GM21619 (cell line): ENCODE data around the gene NANS.
A peak's percentile ranks its signal among the peaks of the same experiment; 100 is the strongest.
"Not testable (repeated sequence)": the region's sequence is repeated elsewhere in the genome, so short reads cannot be mapped to it uniquely, and the experiment has no call there.

Experiments used
- ATAC-seq: cut with Tn5 transposase; IDR thresholded peaks from one replicate; pipeline ENCODE4 v1.9.1; 2021; ENCODE audit not compliant: unreplicated experiment

The NANS gene

DNA sequence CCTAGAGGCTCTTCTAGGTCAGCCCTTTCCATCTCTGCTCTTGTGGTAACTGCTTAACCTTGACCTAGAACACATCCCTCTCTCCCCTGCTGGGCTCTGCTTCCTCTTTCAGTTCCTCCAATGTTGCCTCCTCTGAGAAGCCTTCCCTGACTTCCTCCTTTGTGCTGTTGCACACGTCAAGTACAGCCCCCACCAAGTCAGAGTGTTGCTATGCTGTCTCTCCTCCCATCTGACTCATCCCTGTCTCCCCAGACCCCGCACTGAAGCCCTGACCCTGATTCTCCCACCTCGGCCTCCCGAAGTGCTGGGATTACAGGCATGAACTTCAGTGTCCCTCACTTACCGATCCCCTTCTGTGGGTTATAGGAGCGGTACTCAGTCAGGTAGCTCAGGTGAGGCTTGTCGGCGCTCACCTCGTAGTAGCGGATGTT lies 72.9 kb downstream of the NANS start:
- peak; percentile 84 for ATAC-seq

DNA sequence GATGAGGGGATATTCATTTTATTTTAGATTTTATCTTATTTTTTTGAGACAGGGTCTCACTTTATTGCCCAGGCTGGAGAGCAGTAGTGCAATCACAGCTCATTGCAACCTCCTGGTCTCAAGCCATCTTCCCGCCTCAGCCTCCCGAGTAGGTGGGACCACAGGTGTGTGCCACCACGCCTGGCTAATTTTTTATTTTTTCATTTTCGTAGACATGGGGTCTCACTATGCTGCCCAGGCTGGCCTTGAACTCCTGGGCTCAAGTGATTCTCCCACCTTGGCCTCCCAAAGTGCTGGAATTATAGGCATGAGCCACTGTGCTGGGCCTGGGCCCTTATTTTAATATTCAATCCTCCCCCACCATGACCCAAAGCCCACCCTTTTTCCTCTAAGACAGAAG lies 73.5 kb downstream of the NANS start:
- not testable (repeated sequence) for ATAC-seq

DNA sequence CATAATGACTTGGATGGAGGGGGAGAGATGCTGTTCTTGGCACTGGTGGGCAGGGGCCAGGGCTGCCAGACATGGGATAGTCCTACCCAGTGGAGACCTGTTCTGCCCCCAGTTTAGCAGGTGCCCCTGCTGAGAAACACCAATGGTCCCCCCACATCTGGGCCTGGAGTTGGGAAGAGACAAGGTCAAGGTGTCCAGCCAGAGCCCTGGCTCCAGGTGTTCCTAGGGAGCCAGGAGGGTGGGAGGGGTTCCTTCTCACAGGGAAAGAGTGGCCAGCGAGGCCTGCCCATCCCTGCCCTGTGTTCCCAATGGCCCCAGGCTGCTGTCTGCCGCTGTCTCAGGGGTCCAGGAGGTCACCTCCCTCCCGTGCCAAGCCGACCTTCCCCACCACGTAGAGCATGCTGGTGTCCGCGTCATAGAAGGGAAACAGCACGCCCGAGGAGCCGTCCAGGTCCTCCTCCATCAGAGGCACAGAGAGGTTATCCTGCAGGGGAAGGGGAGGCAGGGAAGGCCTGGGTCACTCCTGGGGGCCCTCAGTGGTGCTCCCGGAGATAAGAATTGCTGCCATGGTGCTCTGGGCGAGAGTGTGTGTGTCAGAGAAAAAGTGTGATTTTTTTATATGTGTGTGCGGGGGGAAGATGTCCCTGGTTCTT lies 74.2 kb downstream of the NANS start:
- no peak for ATAC-seq

DNA sequence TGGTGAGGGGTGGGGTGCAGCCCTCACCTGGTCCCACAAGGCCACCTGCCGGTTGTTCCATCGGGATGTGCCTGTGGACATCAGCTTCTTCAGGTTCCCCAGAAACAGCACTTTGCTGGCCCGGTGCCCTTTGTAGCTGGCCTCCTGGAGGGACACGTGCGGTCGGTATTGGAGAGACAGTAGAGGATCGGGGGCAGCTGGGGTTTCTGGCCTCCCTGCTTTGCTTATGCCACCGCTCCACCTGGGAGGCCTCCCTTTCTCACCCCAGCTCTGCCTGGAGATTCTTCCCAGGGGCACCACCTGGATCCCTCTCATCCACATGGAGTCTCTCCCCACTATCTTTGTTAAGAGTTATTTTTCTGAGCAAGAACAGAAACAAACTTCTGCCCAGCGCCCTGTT lies 75.6 kb downstream of the NANS start:
- ATAC-seq = no peak
